Measurements from ENCODE around the gene TMEM196.
A peak's percentile ranks its signal among the peaks of the same experiment; 100 is the strongest.

The TMEM196 gene

GRCh38 chr7:19701471-19701870 is 71.9 kb downstream of the TMEM196 start:
- Histone ChIP-seq H3K4me1 (ENCODE audit: insufficient read depth, poor library complexity, severe bottlenecking) (no peaks in the 10 kb centered on the region), H3K9me3 (ENCODE audit: severe bottlenecking) (no peaks in the 10 kb centered on the region), H3K27ac (ENCODE audit: poor library complexity, severe bottlenecking) (no peak overlapping the region), H3K36me3 (ENCODE audit: low read depth) (peaks cover 57% of the 10 kb centered on the region), H3K4me3 (ENCODE audit: severe bottlenecking) (no peak overlapping the region), H3K27me3 (ENCODE audit: insufficient read depth, poor library complexity, severe bottlenecking) (no peaks in the 10 kb centered on the region)
- TF ChIP-seq CTCF (IDR thresholded peaks at IDR 0.05; ENCODE audit: poor library complexity, severe bottlenecking): no peak
- no peak for ATAC-seq (ENCODE audit: low read depth)
- no peak for DNase-seq (ENCODE audit: low spot score)

- H3K27ac ChIP-seq (ENCODE audit: poor library complexity, severe bottlenecking): no peak overlapping the region
- no peaks in the 10 kb centered on the region for H3K4me1 ChIP-seq (ENCODE audit: insufficient read depth, poor library complexity, severe bottlenecking)
- ATAC-seq (ENCODE audit: low read depth) (no peak), DNase-seq (ENCODE audit: low spot score) (no peak)
- TF ChIP-seq CTCF (IDR thresholded peaks at IDR 0.05; ENCODE audit: poor library complexity, severe bottlenecking): no peak
- H3K27me3 ChIP-seq (ENCODE audit: insufficient read depth, poor library complexity, severe bottlenecking): no peaks in the 10 kb centered on the region
- H3K4me3 ChIP-seq (ENCODE audit: severe bottlenecking): no peak overlapping the region
- no peaks in the 10 kb centered on the region for H3K9me3 ChIP-seq (ENCODE audit: severe bottlenecking)
- H3K36me3 ChIP-seq (ENCODE audit: low read depth): peaks cover 57% of the 10 kb centered on the region
These were observed 72.5 kb downstream of the TMEM196 start for GRCh38 chr7:19700936-19701335.

GRCh38 chr7:19698331-19698730 is 75.1 kb downstream of the TMEM196 start:
- Histone ChIP-seq H3K4me1 (ENCODE audit: insufficient read depth, poor library complexity, severe bottlenecking) (no peaks in the 10 kb centered on the region), H3K27ac (ENCODE audit: poor library complexity, severe bottlenecking) (no peak overlapping the region), H3K9me3 (ENCODE audit: severe bottlenecking) (no peaks in the 10 kb centered on the region), H3K27me3 (ENCODE audit: insufficient read depth, poor library complexity, severe bottlenecking) (no peaks in the 10 kb centered on the region), H3K36me3 (ENCODE audit: low read depth) (peaks cover 46% of the 10 kb centered on the region), H3K4me3 (ENCODE audit: severe bottlenecking) (no peak overlapping the region)
- TF ChIP-seq CTCF (IDR thresholded peaks at IDR 0.05; ENCODE audit: poor library complexity, severe bottlenecking): no peak
- ATAC-seq (ENCODE audit: low read depth) (no peak), DNase-seq (ENCODE audit: low spot score) (no peak)

DNA sequence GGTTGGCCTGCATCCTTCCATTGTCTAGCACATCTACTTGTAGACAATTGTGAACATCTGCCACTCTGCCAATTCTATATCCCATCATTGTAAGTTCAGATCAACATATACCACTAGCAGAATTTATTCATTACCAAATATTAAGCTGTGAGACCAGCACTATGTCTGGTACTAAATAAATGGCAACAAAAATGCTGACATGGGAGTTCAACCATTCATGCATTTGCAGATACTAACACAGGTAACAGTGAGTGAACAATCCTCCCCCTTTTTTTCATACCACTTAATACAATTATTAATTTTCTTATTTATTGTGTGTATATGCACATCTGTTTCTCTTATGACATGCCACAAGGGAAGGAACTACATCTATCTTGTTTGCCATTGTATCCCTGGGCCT is 76.5 kb downstream of the TMEM196 start:
- no peak overlapping the region for H3K27ac ChIP-seq (ENCODE audit: poor library complexity, severe bottlenecking)
- TF ChIP-seq CTCF (IDR thresholded peaks at IDR 0.05; ENCODE audit: poor library complexity, severe bottlenecking): no peak
- H3K27me3 ChIP-seq (ENCODE audit: insufficient read depth, poor library complexity, severe bottlenecking): no peaks in the 10 kb centered on the region
- ATAC-seq (ENCODE audit: low read depth) (no peak), DNase-seq (ENCODE audit: low spot score) (no peak)
- H3K4me1 ChIP-seq (ENCODE audit: insufficient read depth, poor library complexity, severe bottlenecking): no peaks in the 10 kb centered on the region
- no peaks in the 10 kb centered on the region for H3K9me3 ChIP-seq (ENCODE audit: severe bottlenecking)
- H3K36me3 ChIP-seq (ENCODE audit: low read depth): peaks cover 35% of the 10 kb centered on the region
- no peak overlapping the region for H3K4me3 ChIP-seq (ENCODE audit: severe bottlenecking)

GRCh38 chr7:19692111-19692828 is 81.1 kb downstream of the TMEM196 start:
- H3K36me3 ChIP-seq (ENCODE audit: low read depth): peaks cover 1% of the 10 kb centered on the region
- no peak for ATAC-seq (ENCODE audit: low read depth)
- no peaks in the 10 kb centered on the region for H3K9me3 ChIP-seq (ENCODE audit: severe bottlenecking)
- no peak overlapping the region for H3K4me3 ChIP-seq (ENCODE audit: severe bottlenecking)
- peak; percentile 49 for DNase-seq (ENCODE audit: low spot score)
- H3K27me3 ChIP-seq (ENCODE audit: insufficient read depth, poor library complexity, severe bottlenecking): no peaks in the 10 kb centered on the region
- H3K27ac ChIP-seq (ENCODE audit: poor library complexity, severe bottlenecking): no peak overlapping the region
- H3K4me1 ChIP-seq (ENCODE audit: insufficient read depth, poor library complexity, severe bottlenecking): no peaks in the 10 kb centered on the region
- TF ChIP-seq CTCF (IDR thresholded peaks at IDR 0.05; ENCODE audit: poor library complexity, severe bottlenecking): no peak

Data from RWPE2 (cell line).